AG09309 (cell line): ENCODE results near the gene SPIRE2.
"Not testable (repeated sequence)": the region's sequence is repeated elsewhere in the genome, so short reads cannot be mapped to it uniquely, and the experiment has no call there.

ENCODE experiments used
- DNase-seq: peaks from one replicate; pipeline ENCODE4 v3.0.0-alpha.2; 2010; ENCODE audit warnings: low read depth
- H3K4me3 ChIP-seq: 2 replicates; pipeline ENCODE4 v1.5.1; 2011; ENCODE audit warnings: mild to moderate bottlenecking, low read depth, low read length, moderate library complexity; ENCODE audit not compliant: control insufficient read depth
- CTCF ChIP-seq: IDR thresholded peaks from 2 replicates; pipeline ENCODE4 v1.5.1; 2011; ENCODE audit warnings: mild to moderate bottlenecking, low read depth, low read length, inconsistent platforms; ENCODE audit not compliant: insufficient read depth, control insufficient read depth; ENCODE audit errors: missing control alignments

The SPIRE2 gene

GRCh38 chr16:89826531-89827382 lies 1.5 kb upstream of the SPIRE2 start:
- H3K4me3 ChIP-seq = no peak overlapping the region
- no peak for TF ChIP-seq CTCF
- DNase-seq = no peak

- DNase-seq = peak; percentile 24
- TF ChIP-seq CTCF = no peak
- H3K4me3 ChIP-seq = peak overlapping the region; percentile 52
These were observed 684 bp upstream of the SPIRE2 start for GRCh38 chr16:89827383-89828198.

GRCh38 chr16:89828870-89829629 lies 775 bp downstream of the SPIRE2 start:
- no peak for DNase-seq
- TF ChIP-seq CTCF = no peak
- H3K4me3 ChIP-seq = peak overlapping the region; percentile 47

GRCh38 chr16:89829630-89830437 lies 1.6 kb downstream of the SPIRE2 start:
- no peak overlapping the region for H3K4me3 ChIP-seq
- DNase-seq = no peak
- TF ChIP-seq CTCF = no peak

- H3K4me3 ChIP-seq = no peak overlapping the region
- no peak for DNase-seq
- no peak for TF ChIP-seq CTCF
These were observed 3.6 kb downstream of the SPIRE2 start for GRCh38 chr16:89831810-89832328.

- not testable (repeated sequence) for H3K4me3 ChIP-seq, DNase-seq
These were observed 5.5 kb downstream of the SPIRE2 start for GRCh38 chr16:89833664-89834363.

GRCh38 chr16:89834813-89835363 lies 6.6 kb downstream of the SPIRE2 start:
- H3K4me3 ChIP-seq, DNase-seq: not testable (repeated sequence)

GRCh38 chr16:89836484-89836883 lies 8.2 kb downstream of the SPIRE2 start:
- DNase-seq = not testable (repeated sequence)

More at GRCh38 chr16:89836484-89836883, 8.2 kb downstream of the SPIRE2 start:
- not testable (repeated sequence) for H3K4me3 ChIP-seq
